Thymus (tissue), 11 donors: Measurements from ENCODE around the gene C6orf89. TPM values are rescaled to one million over a fixed set of nuclear protein-coding genes. Genes with fewer than 3 reads are reported as not detected.

ENCODE experiments used
- DNase-seq, 9 donors: peaks; one replicate each; pipeline ENCODE4 v3.0.0-alpha.2; 2013; ENCODE audit warnings: low spot score in 9 of 9, low read depth in 6 of 9, missing footprints in 1 of 9
- H3K27ac ChIP-seq, 2 donors: one replicate each; pipeline ENCODE4 v1.5.1; 2013; ENCODE audit warnings: control low read depth in 1 of 2, low read depth in 1 of 2, low read length in 1 of 2, mild to moderate bottlenecking in 1 of 2, moderate library complexity in 1 of 2
- H3K27me3 ChIP-seq, 2 donors: one replicate each; pipeline ENCODE4 v1.5.1; 2013; ENCODE audit warnings: low read length in 1 of 2; ENCODE audit not compliant: control insufficient read depth in 2 of 2, insufficient read depth in 1 of 2
- H3K36me3 ChIP-seq, 2 donors: one replicate each; pipeline ENCODE4 v1.5.1; 2013; ENCODE audit warnings: low read length in 1 of 2, mild to moderate bottlenecking in 1 of 2, moderate library complexity in 1 of 2; ENCODE audit not compliant: control insufficient read depth in 2 of 2, insufficient read depth in 2 of 2
- H3K4me1 ChIP-seq, 2 donors: one replicate each; pipeline ENCODE4 v1.5.1; 2013; ENCODE audit warnings: low read length in 2 of 2; ENCODE audit not compliant: control insufficient read depth in 2 of 2, insufficient read depth in 2 of 2
- H3K4me3 ChIP-seq, 2 donors: one replicate each; pipeline ENCODE4 v1.5.1; 2013; ENCODE audit warnings: low read length in 2 of 2, control low read depth in 1 of 2, mild to moderate bottlenecking in 1 of 2
- H3K9me3 ChIP-seq, 2 donors: one replicate each; pipeline ENCODE4 v1.5.1; 2013; ENCODE audit warnings: low read length in 1 of 2, mild to moderate bottlenecking in 1 of 2; ENCODE audit not compliant: control insufficient read depth in 2 of 2, insufficient read depth in 1 of 2
- WGBS: extraction: QIAGEN DNeasy Blood & Tissue Kit; methylation state at CpG from one replicate; pipeline ENCODE4 v1.1.7; 2013; 5-methylcytosine and 5-hydroxymethylcytosine counted together
- polyA plus RNA-seq: library from polyadenylated mRNA; stranded (reverse); fragments of 200-250 nt; gene quantifications from one replicate; pipeline ENCODE4 v1.2.3, GENCODE V29; 2013
- total RNA-seq: library from RNA; stranded (reverse); fragments of 120-200 nt; gene quantifications from one replicate; pipeline ENCODE4 v1.2.4, GENCODE V29; 2013
- donor health status: healthy.

C6orf89 gene
- total and polyA plus RNA-seq, 2 donors = 19.5 to 20.5 TPM

GRCh38 chr6:36977470-36977941 lies 91.8 kb downstream of the C6orf89 start:
- Histone ChIP-seq H3K9me3 (no peaks in the 10 kb centered on the region), H3K27me3 (no peaks in the 10 kb centered on the region), H3K4me1 (peaks cover 3 to 28% of the 10 kb centered on the region in 2 donors), H3K36me3 (peaks cover 69 to 86% of the 10 kb centered on the region in 2 donors), H3K4me3 (no peak overlapping the region), H3K27ac (no peak overlapping the region)
- 96% methylated on average over 16 of the region's 16 CpGs for WGBS
- no peak for DNase-seq

Other genes with a start within 250 kb of the C6orf89 start
- gene CDKN1A, start 207.2 kb upstream of the C6orf89 start, total RNA-seq = 13.1 TPM
- 81.2 TPM for gene CDKN1A, start 207.2 kb upstream of the C6orf89 start, polyA plus RNA-seq
- 0.28 TPM for gene RAB44, start 188.1 kb upstream of the C6orf89 start, total RNA-seq
- 0.27 TPM for gene RAB44, start 188.1 kb upstream of the C6orf89 start, polyA plus RNA-seq
- gene CPNE5, start 46.5 kb upstream of the C6orf89 start, total RNA-seq = 0.57 TPM
- gene CPNE5, start 46.5 kb upstream of the C6orf89 start, polyA plus RNA-seq = 3.4 TPM
- 29.8 TPM for gene PPIL1, start 11.1 kb upstream of the C6orf89 start, total RNA-seq
- gene PPIL1, start 11.1 kb upstream of the C6orf89 start, polyA plus RNA-seq = 22.5 TPM
- 3.3 TPM for gene PI16, start 68.8 kb downstream of the C6orf89 start, total RNA-seq
- 2.2 TPM for gene PI16, start 68.8 kb downstream of the C6orf89 start, polyA plus RNA-seq
- 110 TPM for gene MTCH1, start 100.2 kb downstream of the C6orf89 start, total RNA-seq
- 152 TPM for gene MTCH1, start 100.2 kb downstream of the C6orf89 start, polyA plus RNA-seq
- gene FGD2, start 119.7 kb downstream of the C6orf89 start, total RNA-seq = 8.5 TPM
- 22.1 TPM for gene FGD2, start 119.7 kb downstream of the C6orf89 start, polyA plus RNA-seq